ENCODE data around the gene PABPN1L.

Gene PABPN1L

DNA sequence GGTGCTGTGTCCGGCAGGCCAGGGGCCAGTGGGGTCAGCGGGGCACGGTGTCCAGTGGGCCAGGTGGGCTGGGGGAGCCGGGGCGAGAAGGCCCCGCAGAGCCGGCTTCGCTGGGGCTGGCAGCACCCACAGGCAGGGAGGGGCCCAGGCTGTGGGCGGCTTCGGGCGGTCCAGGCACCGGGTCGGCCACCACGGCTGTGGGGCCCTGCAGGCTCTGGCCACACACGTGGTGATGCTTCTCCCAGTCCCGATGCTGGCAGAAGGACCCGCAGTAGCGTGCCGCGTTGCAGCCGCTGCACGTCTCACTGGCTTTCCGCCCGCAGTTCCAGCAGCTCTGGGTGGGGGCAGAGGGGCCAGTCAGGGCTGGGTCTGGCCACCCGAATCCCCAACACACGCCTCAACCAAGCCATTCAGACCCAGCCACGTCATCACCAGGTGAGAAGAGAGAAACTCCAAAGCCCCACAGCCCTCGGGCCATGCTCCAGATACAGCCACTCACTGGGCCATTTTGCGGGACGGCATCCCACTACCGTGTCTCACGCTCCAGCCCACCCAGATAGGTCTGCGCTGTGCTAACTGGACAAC lies 10.6 kb upstream of the PABPN1L start:
- Histone ChIP-seq H3K27ac (ENCODE audit: low read depth, low read length) (no peak overlapping the region), H2AFZ (ENCODE audit: low read depth, low read length, severe bottlenecking) (no peak overlapping the region), H3K9ac (ENCODE audit: low read length) (no peak overlapping the region), H3K79me2 (ENCODE audit: insufficient read depth, low read length) (no peaks in the 10 kb centered on the region), H4K20me1 (ENCODE audit: low read depth, low read length) (no peaks in the 10 kb centered on the region), H3K36me3 (ENCODE audit: low read length) (no peaks in the 10 kb centered on the region), H3K9me3 (ENCODE audit: insufficient read depth, low read length) (no peaks in the 10 kb centered on the region), H3K4me2 (ENCODE audit: low read depth, low read length, poor library complexity, severe bottlenecking) (no peak overlapping the region), H3K9me2 (replicated peaks; ENCODE audit: insufficient read depth, low read length) (no peaks in the 10 kb centered on the region), H3K4me3 (ENCODE audit: insufficient read depth, low read length, poor library complexity, severe bottlenecking) (no peak overlapping the region), H3F3A (ENCODE audit: insufficient read depth) (peaks cover 14% of the 10 kb centered on the region), H3K27me3 (ENCODE audit: low read length) (no peaks in the 10 kb centered on the region)
- TF ChIP-seq, protein P1, sequence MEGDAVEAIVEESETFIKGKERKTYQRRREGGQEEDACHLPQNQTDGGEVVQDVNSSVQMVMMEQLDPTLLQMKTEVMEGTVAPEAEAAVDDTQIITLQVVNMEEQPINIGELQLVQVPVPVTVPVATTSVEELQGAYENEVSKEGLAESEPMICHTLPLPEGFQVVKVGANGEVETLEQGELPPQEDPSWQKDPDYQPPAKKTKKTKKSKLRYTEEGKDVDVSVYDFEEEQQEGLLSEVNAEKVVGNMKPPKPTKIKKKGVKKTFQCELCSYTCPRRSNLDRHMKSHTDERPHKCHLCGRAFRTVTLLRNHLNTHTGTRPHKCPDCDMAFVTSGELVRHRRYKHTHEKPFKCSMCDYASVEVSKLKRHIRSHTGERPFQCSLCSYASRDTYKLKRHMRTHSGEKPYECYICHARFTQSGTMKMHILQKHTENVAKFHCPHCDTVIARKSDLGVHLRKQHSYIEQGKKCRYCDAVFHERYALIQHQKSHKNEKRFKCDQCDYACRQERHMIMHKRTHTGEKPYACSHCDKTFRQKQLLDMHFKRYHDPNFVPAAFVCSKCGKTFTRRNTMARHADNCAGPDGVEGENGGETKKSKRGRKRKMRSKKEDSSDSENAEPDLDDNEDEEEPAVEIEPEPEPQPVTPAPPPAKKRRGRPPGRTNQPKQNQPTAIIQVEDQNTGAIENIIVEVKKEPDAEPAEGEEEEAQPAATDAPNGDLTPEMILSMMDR (IDR thresholded peaks at IDR 0.05; ENCODE audit: insufficient read depth, low read length, poor library complexity, severe bottlenecking) = no peak
- no peak for TF ChIP-seq EZH2phosphoT487 (conservative IDR thresholded peaks at IDR 0.05; ENCODE audit: low read length)

DNA sequence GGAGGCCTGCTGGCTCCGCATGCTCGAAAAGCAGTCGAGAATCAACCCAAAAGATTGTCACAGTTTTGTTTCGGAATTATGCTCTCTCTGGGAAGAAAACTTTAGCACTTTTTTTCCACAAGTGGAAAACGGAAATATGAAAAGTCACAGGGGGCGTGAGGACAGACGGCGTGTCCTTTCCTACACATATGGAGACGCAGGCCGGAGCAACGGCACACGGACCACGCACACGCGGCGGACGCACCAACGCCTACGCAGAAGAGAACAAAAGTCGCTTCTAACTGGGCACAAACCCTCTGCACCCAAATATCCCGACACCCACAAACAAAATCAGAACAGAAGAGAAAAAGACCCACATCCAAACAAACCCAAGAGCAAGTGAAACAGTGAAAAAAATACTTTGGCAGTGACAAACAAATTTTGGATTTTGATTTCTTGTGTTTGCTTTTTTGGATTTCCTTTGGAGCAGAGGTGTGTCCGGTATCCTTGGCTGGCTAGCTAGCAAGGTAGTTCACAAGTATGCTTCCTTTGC lies 9.3 kb upstream of the PABPN1L start:
- no peaks in the 10 kb centered on the region for H3K27me3 ChIP-seq (ENCODE audit: low read length)
- H3K9ac ChIP-seq (ENCODE audit: low read length) = no peak overlapping the region
- no peak overlapping the region for H3K4me3 ChIP-seq (ENCODE audit: insufficient read depth, low read length, poor library complexity, severe bottlenecking)
- no peaks in the 10 kb centered on the region for H3K79me2 ChIP-seq (ENCODE audit: insufficient read depth, low read length)
- TF ChIP-seq, protein P1 (IDR thresholded peaks at IDR 0.05; ENCODE audit: insufficient read depth, low read length, poor library complexity, severe bottlenecking) = no peak
- no peak for TF ChIP-seq EZH2phosphoT487 (conservative IDR thresholded peaks at IDR 0.05; ENCODE audit: low read length)
- peaks cover 14% of the 10 kb centered on the region for H3F3A ChIP-seq (ENCODE audit: insufficient read depth)
- H3K9me3 ChIP-seq (ENCODE audit: insufficient read depth, low read length) = no peaks in the 10 kb centered on the region
- H3K9me2 ChIP-seq (replicated peaks; ENCODE audit: insufficient read depth, low read length) = no peaks in the 10 kb centered on the region
- no peaks in the 10 kb centered on the region for H3K36me3 ChIP-seq (ENCODE audit: low read length)
- H3K4me2 ChIP-seq (ENCODE audit: low read depth, low read length, poor library complexity, severe bottlenecking) = no peak overlapping the region
- no peak overlapping the region for H2AFZ ChIP-seq (ENCODE audit: low read depth, low read length, severe bottlenecking)
- H3K27ac ChIP-seq (ENCODE audit: low read depth, low read length) = no peak overlapping the region
- H4K20me1 ChIP-seq (ENCODE audit: low read depth, low read length) = no peaks in the 10 kb centered on the region

DNA sequence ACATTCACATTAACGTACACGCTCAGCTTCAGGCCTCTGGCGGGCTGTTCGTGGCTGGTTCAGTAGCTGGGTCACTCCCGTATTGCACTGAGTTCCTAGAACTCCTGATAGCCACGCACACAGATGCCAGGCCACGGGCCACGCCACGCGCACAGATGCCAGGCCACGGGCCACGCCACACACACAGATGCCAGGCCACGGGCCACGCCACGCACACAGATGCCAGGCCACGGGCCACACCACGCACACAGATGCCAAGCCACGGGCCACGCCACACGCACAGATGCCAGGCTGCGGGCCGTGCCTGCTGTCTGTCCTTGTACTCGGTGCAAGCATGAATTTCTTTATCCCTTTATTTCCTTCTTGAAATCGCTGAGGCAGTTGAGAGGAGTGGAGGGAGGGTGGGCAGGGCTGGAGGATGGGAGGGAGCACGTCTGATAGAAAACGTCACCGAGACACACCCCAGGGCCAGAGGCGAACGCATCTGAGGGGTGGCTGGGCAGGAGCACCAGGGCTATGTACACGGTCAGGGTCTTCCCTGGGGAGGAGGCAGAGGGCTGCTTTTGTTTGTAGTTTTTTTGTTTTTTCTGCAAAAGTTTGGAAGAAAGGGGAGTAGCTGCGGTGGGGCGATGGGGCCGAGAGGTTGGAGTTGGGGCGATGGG lies 8.6 kb upstream of the PABPN1L start:
- Histone ChIP-seq H3K9ac (ENCODE audit: low read length) (no peak overlapping the region), H4K20me1 (ENCODE audit: low read depth, low read length) (no peaks in the 10 kb centered on the region), H3K4me3 (ENCODE audit: insufficient read depth, low read length, poor library complexity, severe bottlenecking) (no peak overlapping the region), H2AFZ (ENCODE audit: low read depth, low read length, severe bottlenecking) (no peak overlapping the region), H3F3A (ENCODE audit: insufficient read depth) (peaks cover 14% of the 10 kb centered on the region), H3K27me3 (ENCODE audit: low read length) (no peaks in the 10 kb centered on the region), H3K27ac (ENCODE audit: low read depth, low read length) (no peak overlapping the region), H3K36me3 (ENCODE audit: low read length) (no peaks in the 10 kb centered on the region), H3K4me2 (ENCODE audit: low read depth, low read length, poor library complexity, severe bottlenecking) (no peak overlapping the region), H3K79me2 (ENCODE audit: insufficient read depth, low read length) (no peaks in the 10 kb centered on the region), H3K9me3 (ENCODE audit: insufficient read depth, low read length) (no peaks in the 10 kb centered on the region), H3K9me2 (replicated peaks; ENCODE audit: insufficient read depth, low read length) (no peaks in the 10 kb centered on the region)
- TF ChIP-seq, protein P1 (IDR thresholded peaks at IDR 0.05; ENCODE audit: insufficient read depth, low read length, poor library complexity, severe bottlenecking) = no peak
- no peak for TF ChIP-seq EZH2phosphoT487 (conservative IDR thresholded peaks at IDR 0.05; ENCODE audit: low read length)
